Loucy (cell line): ENCODE results near the gene CAMKMT.
A peak's percentile ranks its signal among the peaks of the same experiment; 100 is the strongest.

ENCODE experiments used
- CTCF ChIP-seq: fragments of 200-600 bp; sonication (generic); conservative IDR thresholded peaks from 2 replicates; pipeline ENCODE4 v1.5.1; 2014; ENCODE audit warnings: mild to moderate bottlenecking, antibody characterized with exemption, low read length
- EZH2phosphoT487 ChIP-seq: fragments of 200-600 bp; IDR thresholded peaks from 2 replicates; pipeline ENCODE4 v1.6.1; 2018; ENCODE audit warnings: antibody characterized with exemption, mild to moderate bottlenecking, moderate library complexity, borderline replicate concordance

GRCh38 chr2:44753552-44754285 lies 392.0 kb downstream of the CAMKMT start:
- TF ChIP-seq CTCF (no peak), EZH2phosphoT487 (peak; percentile 84)
